ENCODE data around the gene HIPK4.
"Not testable (repeated sequence)": the region's sequence is repeated elsewhere in the genome, so short reads cannot be mapped to it uniquely, and the experiment has no call there.

The HIPK4 gene

GRCh38 chr19:40416918-40417642 lies 27.1 kb upstream of the HIPK4 start:
- DNase-seq, result no peak

DNA sequence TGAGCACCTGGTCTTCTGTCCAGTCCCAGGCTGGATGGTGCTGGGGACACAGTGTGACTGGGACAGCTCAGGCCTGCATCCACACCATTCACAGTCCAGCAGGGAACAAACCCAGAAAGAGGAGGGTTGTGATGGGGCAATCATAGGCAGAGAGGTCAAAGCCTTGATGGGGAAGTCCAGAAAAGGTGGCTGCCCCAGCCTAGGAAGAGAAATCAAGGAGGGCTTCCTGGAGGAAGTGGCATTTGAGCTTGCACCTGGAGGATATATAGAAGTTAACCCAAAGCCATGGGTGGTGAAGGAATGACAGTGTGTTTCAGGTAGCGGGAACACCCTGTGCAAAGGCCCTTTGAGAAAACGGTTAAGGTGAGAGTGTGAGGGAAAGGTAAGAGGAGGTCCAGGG lies 25.8 kb upstream of the HIPK4 start:
- no peak for DNase-seq

DNA sequence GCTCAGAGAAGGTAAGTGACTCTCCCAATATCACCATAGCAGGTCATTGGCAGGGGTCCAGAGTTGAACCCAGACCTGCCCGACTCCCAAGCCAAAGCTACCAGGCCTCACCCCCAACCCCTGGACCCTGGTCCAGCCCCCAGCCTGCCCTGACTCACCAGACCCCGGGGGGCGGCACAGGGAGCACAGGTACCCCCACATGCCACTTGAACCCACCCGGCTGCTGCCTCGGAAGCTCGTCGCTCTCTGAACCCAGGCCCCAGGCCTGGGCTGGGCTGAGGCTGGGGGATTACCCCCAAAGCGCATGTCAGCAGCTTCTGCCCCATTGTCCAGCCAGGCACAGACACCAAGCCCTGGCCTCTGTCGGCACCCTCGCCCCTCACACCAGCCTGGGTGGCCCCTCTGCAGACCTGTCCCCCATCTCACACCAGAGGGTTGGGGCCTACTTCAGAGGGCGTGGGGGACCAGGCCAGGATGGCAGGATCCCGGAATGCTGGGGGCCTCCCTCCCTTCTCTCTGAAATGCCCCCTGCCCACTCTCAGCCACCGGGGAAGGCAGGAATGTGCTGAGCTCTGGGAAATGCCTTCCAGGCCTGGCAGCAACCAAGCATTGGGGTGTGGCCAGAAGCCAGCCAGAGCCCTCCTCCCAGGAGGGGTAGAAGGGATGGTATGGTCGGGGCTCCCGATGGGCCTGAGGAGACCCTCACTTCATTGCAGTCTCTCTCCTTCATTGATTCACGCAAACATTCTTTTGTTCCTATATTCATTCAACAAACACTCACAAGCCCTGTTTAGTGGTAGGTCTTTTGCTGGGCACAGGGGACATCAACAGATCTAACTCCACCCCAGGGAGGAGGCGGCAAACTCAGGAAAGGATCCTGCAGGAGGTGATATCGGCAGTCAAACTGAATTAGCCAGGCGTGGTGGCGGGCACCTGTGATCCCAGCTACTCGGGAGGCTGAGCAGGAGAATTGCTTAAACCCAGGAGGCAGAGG lies 24.9 kb upstream of the HIPK4 start:
- DNase-seq, result no peak

- no peak for DNase-seq
Measured at GRCh38 chr19:40413291-40413845, 23.4 kb upstream of the HIPK4 start, which contains the start of gene PRX. Gene PRX (minus strand): TSS chr19:40413378. CDS start chr19:40407932, 5,446 bp downstream.

DNA sequence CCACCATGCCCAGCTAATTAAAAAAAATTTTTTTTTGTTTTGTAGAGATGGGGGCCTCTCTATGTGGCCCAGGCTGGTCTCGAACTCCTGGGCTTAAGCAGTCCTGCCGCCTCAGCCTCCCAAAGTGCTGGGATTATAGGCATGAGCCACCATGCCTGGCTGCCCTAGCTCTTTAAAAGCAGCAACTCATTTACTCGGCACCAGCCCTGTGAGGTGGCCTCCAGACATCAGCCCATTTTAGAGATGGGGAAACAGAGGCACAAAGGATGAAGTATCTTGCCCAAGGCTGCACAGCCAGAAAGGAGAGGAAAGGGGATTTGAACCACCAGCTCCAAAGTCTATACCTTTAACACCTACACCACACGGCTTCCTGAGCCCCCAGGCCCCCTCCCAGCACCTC lies 22.9 kb upstream of the HIPK4 start:
- DNase-seq, result no peak

DNA sequence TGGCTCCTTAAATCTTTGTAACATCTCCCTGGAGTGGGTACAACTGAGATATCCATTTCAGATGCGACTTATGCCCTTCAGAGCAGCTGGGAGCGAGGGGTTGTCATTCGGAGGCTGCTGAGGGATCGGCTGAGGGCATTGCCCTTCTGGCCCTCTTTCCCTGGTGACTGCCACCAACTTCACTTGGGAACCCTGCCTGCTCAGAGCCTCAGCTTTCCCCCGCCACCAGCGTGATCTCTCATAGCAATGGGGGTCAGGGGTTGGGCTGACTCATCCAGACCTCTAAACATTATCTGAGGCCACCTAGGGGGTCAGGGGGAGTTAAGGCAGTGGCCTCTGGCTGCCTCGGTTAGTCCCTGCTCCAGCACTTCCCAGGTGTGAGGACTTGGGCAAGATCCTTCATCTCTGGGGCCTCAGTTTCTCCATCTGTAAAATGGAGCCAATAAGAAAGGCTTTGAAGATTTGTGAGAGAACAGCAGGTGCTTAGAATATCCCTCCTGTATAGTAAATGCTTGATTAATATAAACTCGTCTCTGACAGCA lies 22.0 kb upstream of the HIPK4 start:
- DNase-seq, result no peak

- no peak for DNase-seq
Measured at GRCh38 chr19:40411125-40411842, 21.3 kb upstream of the HIPK4 start.

DNA sequence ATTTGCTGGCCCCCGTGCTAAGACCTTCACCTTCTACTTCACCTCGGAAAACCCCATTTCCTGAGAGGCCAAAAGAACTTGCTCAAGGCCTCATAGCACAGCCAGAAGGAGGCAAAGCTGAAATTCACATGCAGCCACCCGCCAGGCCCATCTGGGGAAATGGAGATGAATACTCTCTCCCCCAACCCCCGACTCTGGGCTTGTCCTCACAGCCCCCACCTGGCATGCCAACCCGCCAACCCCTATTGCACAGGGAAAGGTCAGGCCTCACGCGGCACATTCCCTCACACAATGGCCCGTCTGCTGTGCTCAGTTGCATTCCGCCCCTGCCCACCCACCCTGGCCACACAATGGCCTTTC lies 20.0 kb upstream of the HIPK4 start:
- no peak for DNase-seq

- not testable (repeated sequence) for DNase-seq
Measured at GRCh38 chr19:40408598-40408925, 18.6 kb upstream of the HIPK4 start.

GRCh38 chr19:40407714-40408597 lies 18.0 kb upstream of the HIPK4 start:
- DNase-seq, result no peak

DNA sequence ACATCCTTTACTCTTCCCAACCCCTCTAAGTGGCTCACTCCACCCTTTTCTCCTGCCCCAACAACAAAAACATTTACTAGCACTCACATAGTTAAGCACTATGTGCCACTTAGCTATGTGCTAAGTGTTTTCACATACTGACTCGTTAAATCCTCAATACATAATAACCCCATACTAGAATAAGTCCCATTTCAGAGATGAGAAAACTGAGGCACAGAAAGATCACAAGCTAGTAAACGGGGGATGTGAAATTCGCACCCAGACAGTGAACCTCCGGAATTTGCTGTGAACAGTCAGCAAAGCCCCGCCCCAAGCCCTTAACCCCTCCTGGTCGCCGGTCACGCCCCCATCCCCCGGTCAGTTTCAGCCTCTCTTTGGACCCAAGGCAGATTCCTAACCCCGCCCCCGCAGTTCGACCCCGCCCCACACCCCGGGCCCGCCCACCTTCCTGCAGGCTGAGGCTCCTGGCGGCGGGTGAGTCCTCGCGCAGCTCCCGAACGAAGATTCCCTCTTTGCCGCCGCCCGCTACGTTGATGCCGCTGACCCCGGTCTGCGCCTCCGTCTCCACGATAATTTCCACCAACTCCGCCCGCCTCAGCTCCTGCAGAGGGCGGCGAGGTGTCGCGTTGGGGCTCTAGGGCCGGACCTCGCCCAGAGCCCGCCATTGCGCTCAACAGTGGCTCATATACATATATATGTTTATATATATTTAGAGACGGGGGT lies 13.4 kb upstream of the HIPK4 start:
- DNase-seq, result peak in 37 of 56 donors; percentile 8 to 60 (median 29)

DNA sequence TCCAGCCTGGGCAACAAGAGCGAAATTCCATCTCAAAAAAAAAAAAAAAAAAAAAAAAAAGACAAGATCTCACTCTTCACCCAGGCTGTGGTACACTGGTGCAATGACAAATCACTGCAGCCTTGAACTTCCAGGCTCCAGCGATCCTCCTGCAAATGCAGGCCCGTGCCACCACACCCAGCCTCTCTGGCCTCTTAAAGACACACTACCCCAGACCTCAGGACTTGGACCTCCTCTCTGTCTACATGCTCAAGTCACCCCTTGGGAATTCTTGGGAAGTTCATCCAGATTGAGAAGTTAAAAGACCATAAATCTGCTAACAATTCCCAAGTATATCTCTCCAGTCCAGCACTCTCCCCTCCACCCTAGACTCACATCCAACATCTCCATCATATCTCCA lies 10.6 kb upstream of the HIPK4 start:
- no peak for DNase-seq

DNA sequence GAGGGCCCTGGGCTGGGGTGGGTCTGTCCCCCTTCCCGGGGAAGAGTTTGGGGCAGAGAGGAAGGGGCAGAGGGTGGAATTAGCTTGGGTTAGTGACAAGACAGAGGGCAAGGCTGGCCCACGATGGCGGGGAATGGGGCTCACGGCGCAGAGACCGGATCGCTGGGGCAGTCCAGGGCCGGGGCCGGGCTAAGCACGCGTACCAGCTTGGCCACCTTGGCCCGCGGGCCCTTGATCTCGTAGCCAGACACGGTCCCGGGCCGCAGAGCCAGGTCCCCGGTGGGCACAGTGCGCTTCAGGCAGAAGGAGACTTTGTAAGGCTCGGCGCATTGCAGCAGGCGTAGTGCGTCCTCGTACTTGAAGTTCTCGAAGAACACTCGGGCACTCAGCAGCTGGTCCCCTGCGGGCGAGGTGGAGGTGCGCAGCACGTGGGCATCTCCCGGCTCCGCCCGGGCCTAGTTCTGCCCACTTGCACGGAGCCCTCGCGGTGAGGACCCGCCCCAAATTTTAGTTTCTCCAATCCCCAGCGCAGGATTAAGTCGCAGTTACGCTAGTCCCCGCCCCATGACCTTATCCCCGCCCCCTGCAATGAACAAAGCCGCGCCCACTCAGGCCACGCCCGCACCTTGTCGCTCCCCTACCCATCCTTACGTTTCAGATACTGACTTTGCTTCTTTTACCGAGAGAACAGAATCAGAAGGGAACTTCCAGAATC lies 8.6 kb upstream of the HIPK4 start:
- peak in 11 of 56 donors; percentile 4 to 25 (median 15) for DNase-seq

GRCh38 chr19:40397568-40397906 lies 7.6 kb upstream of the HIPK4 start:
- no peak for DNase-seq

GRCh38 chr19:40396886-40397567 lies 7.0 kb upstream of the HIPK4 start:
- no peak for DNase-seq

GRCh38 chr19:40395956-40396355 lies 6.0 kb upstream of the HIPK4 start:
- no peak for DNase-seq

DNA sequence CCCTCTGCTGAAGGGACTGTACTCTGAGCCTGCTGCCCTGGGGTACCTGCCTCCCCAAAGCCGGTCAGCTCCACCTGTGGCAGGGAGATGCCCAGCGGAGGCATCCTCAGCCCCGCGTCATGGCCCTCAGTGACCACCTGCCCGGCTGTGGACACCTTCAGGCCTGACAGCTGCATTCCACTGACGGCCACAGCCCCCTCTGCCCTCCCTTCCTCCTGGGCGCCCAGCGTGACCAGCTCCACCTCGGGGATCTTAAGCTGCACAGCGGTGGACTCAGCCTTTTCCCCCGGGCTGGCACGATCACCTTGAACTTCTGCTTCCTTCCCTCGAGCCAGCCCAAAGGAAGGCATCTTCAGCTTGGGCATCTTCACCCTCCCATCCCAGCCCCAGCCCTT lies 4.8 kb upstream of the HIPK4 start:
- DNase-seq, result no peak

Measured in amygdala (tissue), 56 donors.